Rectal smooth muscle tissue (tissue), 1 donor: Measurements from ENCODE around the gene SMARCB1.

ENCODE experiments used
- H3K27ac ChIP-seq: one replicate; pipeline ENCODE4 v1.7.0; 2013; ENCODE audit warnings: low read depth, low read length, inconsistent platforms
- H3K27me3 ChIP-seq: one replicate; pipeline ENCODE4 v1.7.0; 2013; ENCODE audit warnings: low read length; ENCODE audit not compliant: control insufficient read depth, insufficient read depth
- H3K36me3 ChIP-seq: one replicate; pipeline ENCODE4 v1.7.0; 2013; ENCODE audit warnings: low read length; ENCODE audit not compliant: control insufficient read depth, insufficient read depth
- H3K4me1 ChIP-seq: one replicate; pipeline ENCODE4 v1.7.0; 2013; ENCODE audit warnings: low read length; ENCODE audit not compliant: control insufficient read depth, insufficient read depth
- H3K4me3 ChIP-seq: one replicate; pipeline ENCODE4 v1.7.0; 2013; ENCODE audit warnings: low read length
- H3K9ac ChIP-seq: one replicate; pipeline ENCODE4 v1.7.0; 2013; ENCODE audit warnings: low read length

SMARCB1 gene

DNA sequence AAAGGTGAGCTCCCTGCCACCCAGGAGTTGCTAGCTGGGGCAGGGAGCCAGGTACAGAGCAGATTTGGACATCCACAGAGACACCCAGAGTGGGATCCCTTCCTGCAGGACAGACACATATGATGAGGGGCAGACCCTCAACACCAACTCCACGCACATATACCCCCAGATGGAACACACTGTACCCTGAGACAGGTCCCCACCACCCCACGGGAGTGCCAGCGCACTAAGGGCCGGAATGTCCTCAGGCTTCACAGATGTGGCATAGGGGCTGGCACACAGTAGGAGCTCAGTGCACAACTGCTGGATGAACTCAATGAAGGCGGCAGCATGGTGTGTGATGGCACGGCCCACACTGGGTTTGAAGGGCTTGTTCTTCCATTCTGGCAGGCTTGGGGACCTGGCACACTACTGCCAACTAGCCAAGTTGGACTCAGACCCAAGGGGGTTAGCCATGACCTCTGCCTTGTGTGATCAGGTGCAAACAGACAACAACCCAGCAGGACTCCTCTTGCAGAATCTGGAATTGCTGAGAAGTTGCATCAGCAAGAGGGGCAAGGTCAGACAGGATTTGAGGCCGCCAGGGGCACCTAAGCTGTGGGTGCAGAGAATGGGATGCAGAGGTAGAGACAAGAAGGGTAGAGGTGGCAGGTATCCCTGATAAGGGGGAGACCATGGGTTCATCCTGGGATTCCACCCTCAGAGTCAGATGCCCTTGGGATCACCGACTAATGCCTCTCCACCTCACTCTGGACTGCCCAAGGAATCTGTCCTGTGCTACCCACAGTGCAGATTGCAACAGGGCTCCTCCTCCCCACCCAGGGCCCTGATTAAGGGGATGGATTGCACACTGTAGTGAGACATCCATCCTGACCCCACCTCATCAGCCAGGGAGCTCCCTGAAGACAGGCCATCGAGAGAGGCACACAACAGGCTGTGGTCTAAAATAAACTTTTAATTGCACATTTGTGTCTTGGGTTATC lies 21.6 kb upstream of the SMARCB1 start:
- Histone ChIP-seq H3K4me1 (peaks cover 13% of the 10 kb centered on the region), H3K27ac (no peak overlapping the region), H3K9ac (no peak overlapping the region)

DNA sequence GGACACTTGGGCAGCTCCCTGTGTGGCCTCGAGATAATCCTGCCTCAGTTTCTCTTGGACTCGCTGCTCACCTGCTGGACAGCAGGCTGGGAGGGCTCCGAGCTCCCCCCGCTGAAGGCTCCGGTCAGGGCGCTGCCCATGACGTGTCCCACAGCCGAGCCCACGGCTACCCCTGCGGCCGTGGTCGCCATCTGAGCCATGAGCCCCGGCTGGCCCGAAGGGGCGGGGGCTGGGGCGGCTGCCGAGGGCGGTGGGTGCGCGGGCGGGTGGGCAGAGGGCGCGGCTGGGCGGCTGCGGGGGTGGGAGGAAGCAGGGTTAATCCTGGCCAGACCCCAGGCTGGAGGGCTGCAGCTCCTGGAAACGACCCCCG lies 19.5 kb upstream of the SMARCB1 start:
- Histone ChIP-seq H3K4me1 (peaks cover 16% of the 10 kb centered on the region), H3K27ac (peak overlapping the region; percentile 93), H3K36me3 (no peaks in the 10 kb centered on the region), H3K9ac (peak overlapping the region; percentile 88), H3K27me3 (no peaks in the 10 kb centered on the region), H3K4me3 (peak overlapping the region; percentile 81)

More for the DNA sequence above, 21.6 kb upstream of the SMARCB1 start:
- H3K4me3 ChIP-seq = no peak overlapping the region
- no peaks in the 10 kb centered on the region for H3K27me3 ChIP-seq
- no peaks in the 10 kb centered on the region for H3K36me3 ChIP-seq

DNA sequence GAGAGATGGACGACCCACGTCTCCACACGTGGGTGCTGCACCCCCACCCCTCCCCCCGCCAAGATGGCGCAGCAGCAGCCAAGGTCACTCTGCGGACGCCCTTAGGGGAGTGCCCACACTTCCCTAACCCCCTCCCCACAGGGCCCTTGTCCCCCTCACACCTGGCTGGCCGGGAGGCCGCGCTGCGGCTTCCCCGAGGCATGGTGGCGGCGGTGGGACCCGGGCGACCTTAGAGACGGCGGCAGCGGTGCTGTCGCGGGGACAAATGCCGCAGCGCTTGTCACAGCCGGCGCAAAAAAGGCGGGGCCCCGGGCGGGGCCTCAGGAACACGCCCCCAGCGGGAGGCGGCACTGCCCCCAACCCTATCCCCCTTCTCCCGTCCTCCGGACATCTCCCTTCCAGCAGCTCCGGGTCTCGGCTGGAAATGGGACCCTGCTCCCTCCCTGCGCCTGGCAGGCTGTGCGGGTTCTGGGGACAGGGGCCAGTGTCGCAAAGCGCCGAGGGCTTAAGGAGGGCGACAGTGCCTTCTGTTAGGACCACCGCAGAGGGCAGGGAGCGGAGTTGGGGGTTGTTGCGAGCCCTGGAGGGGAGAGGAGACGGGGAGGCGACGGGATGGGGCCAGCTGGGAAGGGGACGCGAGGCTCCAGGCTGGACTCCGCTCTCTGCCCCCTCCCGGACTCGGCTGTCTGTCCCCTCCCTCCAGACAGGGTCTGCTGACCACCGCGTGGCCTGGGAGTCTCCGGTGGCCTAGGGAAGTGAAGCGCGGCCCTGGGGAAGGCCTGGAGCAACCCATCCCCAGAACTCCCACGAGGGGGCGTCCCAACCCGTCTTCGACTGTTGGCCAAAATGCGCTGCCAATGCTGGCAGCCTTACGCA lies 18.9 kb upstream of the SMARCB1 start, which contains the start of gene CHCHD10:
Gene CHCHD10, minus strand, starts transcription at position 300 of the 876 bp plus-strand sequence. Its CDS starts 98 bp downstream, at position 202.
- Histone ChIP-seq H3K36me3 (no peaks in the 10 kb centered on the region), H3K27ac (peak within 1 kb of the TSS; percentile 93), H3K4me1 (peaks cover 18% of the 10 kb centered on the region), H3K27me3 (no peaks in the 10 kb centered on the region), H3K9ac (peak within 1 kb of the TSS; percentile 88), H3K4me3 (peak within 1 kb of the TSS; percentile 81)

DNA sequence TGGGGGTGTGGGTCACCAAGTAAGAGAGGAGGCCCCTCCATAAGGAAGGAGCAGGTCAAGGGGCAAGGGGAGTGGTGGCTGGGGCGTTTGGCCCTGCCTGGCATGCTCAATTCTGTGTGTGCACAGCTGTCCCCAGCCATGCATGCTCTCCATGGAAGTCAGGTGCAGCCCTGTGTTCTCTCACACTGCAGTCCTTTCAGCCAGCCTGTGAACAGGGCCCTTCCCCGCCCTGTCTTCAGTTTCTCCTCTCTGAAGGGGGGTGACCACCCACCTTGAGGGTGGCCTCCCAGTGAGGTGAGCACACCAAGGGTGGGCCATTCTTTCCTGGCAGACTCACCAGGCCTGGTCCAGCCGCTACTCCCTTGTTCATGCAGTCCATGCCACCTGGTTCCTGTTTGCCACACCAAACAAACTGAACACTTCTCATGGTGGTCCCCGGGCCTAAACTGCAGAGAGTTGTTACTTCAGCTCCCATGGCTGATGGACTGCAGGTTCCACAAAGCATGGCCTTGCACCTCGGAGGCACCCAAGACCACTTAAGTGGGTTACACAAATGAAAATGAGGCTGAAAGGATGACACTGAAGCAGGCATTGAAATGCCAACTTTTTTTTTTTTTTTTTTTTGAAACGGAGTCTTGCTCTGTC lies 17.3 kb upstream of the SMARCB1 start:
- no peak overlapping the region for H3K4me3 ChIP-seq
- H3K4me1 ChIP-seq = peaks cover 22% of the 10 kb centered on the region
- no peak overlapping the region for H3K27ac ChIP-seq
- H3K27me3 ChIP-seq = no peaks in the 10 kb centered on the region
- no peaks in the 10 kb centered on the region for H3K36me3 ChIP-seq
- no peak overlapping the region for H3K9ac ChIP-seq

DNA sequence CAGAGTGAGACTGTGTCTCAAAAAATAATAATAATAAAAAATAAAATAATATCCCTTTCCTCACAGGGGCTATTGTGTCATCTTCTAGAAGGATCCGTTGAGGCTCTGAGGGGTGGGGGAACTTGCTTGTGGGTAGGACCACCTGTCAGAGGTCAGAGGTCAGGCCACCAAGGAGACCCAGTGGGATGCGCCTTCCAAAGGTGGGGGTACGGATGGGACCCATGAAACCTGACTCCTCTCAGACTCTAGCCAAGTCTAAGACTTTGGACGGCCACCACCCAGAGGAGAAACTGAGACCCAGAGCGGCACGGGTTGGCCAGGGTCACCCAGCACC lies 14.5 kb upstream of the SMARCB1 start:
- H3K4me1 ChIP-seq = peaks cover 21% of the 10 kb centered on the region

DNA sequence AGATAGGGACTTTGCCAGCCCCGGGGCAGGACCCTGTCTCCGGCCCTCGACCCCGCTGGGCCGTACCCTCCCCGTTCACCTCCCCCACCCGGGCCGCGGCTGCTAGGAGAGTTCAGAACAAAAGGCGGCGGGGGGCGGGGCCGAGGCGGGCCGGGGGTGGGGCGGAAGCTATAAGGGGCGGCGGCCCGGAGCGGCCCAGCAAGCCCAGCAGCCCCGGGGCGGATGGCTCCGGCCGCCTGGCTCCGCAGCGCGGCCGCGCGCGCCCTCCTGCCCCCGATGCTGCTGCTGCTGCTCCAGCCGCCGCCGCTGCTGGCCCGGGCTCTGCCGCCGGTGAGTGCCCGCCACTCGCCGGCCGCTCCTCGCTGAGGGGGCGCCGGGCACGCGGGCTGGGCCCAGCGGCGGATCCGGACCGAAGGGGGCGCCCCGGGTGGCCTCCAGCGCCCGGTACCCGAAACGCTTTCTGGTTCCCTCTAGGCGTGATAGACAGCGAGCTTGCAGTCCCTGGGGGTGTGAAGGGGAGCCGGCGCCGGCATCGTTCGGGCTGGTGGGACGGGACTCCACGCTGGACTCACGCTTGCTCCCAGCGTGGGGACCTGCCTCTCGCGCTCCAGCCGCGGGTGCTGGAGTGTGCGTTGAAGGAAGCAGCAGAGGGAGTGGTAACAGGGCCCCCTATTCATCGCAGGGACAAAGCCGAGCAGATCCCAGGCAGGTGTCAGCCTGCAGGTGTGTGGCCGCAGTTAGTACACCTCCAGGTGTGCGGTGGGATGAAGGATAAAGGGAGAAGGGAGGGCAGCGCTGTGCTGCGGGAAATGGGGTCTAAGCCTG lies 13.9 kb upstream of the SMARCB1 start, which contains the start of gene MMP11:
Gene MMP11, plus strand, starts transcription at position 201 of the 825 bp plus-strand sequence. Its CDS starts 22 bp downstream, at position 223.
- H3K9ac ChIP-seq = peak within 1 kb of the TSS; percentile 43
- H3K4me1 ChIP-seq = peaks cover 21% of the 10 kb centered on the region
- H3K4me3 ChIP-seq = peak within 1 kb of the TSS; percentile 64
- no peaks in the 10 kb centered on the region for H3K36me3 ChIP-seq
- no peaks in the 10 kb centered on the region for H3K27me3 ChIP-seq
- H3K27ac ChIP-seq = peak within 1 kb of the TSS; percentile 77

More for the DNA sequence above, 14.5 kb upstream of the SMARCB1 start:
- H3K27ac ChIP-seq = peak overlapping the region; percentile 77
- H3K36me3 ChIP-seq = no peaks in the 10 kb centered on the region
- H3K27me3 ChIP-seq = no peaks in the 10 kb centered on the region
- H3K4me3 ChIP-seq = peak overlapping the region; percentile 58
- no peak overlapping the region for H3K9ac ChIP-seq

DNA sequence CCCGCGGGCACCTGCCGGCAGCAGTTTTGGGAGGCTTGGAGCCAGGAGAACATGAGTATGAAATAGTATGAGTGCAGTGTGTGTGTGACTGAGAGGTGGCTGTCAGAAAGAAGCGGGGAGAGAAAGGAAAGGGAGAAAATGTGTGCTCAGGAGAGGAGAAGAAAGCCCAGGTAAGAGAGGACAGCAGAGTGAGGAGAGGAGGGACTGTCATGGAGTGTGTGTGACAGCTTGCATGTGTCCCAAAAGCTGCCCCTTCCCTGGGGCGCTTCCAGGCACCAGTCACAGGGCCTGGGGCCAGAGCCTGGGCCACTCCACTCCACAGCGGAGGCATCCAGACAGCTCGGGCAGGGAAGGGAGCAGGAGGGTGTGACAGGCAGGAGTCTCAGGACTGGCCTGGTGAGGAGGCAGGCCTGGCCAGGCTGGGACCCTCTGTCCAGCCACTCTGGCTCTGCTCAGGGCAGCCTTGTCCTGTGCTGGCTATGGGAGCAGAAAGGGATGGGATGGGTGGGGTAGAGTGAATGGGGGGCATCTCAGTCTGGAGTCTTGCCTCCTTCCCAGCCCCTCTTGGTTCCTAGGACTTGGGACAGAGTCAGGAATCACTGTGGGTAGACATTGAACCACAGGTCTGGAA lies 13.2 kb upstream of the SMARCB1 start:
- peak overlapping the region; percentile 64 for H3K4me3 ChIP-seq
- H3K4me1 ChIP-seq = peaks cover 24% of the 10 kb centered on the region
- no peak overlapping the region for H3K27ac ChIP-seq
- H3K36me3 ChIP-seq = no peaks in the 10 kb centered on the region
- H3K9ac ChIP-seq = peak overlapping the region; percentile 43
- no peaks in the 10 kb centered on the region for H3K27me3 ChIP-seq

DNA sequence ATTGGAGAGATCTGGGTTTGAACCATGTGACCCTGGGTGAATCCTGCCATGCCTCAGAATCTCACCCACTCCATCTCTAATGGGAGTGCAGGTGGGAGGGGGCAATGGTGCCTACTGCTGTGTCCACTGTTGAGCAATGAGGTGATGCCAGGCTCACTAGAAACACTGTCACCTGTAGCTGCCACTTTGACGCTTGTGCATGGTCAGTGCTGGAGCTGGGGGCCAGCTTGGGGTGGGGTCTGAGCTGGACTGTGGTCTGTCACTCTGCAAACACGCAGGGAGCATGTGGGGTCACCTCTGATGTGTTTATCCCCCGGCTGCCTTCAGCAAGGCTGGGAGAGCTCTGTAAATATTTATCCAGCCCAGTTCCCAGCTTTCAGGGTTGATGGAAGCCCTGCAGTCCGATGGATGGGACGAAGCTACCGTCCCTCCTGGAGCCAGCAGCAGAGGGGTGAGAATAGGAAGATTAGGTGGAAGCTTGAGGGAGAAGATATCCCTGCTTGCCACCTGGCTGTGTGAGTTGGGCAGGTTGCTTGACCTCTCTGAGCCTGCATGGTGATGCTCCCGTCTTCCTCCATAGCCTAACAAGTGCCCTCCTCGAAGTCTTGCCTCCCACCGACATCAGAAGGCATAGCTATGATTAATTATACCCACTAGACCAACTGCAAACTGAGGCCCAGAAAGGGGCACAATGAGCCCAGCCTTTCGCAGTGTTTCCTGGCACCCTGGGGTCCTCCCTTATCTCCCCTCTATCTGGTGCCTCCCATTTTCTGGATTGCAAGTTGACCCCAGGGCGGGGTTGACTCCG lies 12.4 kb upstream of the SMARCB1 start:
- H3K4me1 ChIP-seq = peaks cover 22% of the 10 kb centered on the region
- no peak overlapping the region for H3K4me3 ChIP-seq
- no peak overlapping the region for H3K9ac ChIP-seq
- no peak overlapping the region for H3K27ac ChIP-seq
- no peaks in the 10 kb centered on the region for H3K27me3 ChIP-seq
- no peaks in the 10 kb centered on the region for H3K36me3 ChIP-seq

DNA sequence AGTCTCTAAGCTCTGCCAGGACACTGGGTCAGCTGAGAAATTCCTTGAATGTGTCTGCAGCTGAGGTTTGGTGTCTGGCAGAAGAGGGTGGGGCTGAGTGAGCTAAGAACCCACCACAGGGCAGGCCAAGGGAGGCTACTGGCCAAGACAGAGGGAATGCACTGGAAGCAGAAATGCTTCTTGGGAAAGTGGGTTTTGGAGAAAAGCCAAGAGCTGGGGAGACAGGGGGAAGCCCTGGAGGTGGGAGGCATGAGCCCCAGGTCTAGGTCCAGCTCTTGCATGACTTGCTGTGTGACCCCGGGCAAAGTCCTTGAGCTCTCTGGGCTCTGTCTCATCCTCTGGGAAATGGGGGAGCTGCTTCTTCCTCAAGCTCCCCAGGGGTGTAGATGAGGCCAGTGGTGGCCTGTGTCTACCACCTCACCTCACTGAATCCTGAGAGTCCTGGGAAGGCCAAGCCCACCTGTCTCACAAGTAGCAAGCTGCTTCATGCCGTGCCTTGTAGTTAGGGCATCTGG lies 11.8 kb upstream of the SMARCB1 start:
- Histone ChIP-seq H3K27me3 (no peaks in the 10 kb centered on the region), H3K27ac (no peak overlapping the region), H3K4me3 (no peak overlapping the region), H3K36me3 (no peaks in the 10 kb centered on the region), H3K9ac (no peak overlapping the region), H3K4me1 (peaks cover 19% of the 10 kb centered on the region)

DNA sequence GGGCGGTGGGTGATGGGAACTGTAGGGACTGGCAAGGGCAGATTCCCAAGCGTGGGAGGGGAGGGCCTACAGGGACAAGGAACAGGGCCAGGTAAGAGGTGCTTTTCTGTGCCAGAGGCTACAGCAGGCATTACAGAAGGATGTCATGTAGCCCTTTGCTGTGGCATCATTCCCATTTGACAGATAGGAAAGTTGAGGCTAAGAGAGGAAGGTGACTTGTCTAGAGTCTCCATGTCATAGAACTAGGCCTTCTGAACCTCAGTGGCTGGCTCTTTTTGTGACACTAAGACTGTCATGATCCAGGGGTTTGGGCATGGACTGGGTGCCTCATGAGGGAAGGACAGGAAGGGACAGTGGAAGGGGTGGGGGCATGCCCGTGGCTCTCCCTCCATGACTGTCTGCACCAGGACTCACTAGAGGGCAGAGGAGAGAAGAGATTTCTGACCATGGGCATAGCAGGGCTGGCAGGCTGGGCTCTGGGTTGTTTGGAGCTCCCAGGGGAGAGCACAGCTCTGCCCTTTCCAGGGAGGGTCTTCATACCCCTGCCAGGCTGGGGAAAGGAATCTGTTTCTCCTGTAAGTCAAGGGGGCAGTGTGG lies 10.9 kb upstream of the SMARCB1 start:
- H3K27me3 ChIP-seq = no peaks in the 10 kb centered on the region
- H3K36me3 ChIP-seq = no peaks in the 10 kb centered on the region
- peaks cover 19% of the 10 kb centered on the region for H3K4me1 ChIP-seq
- H3K27ac ChIP-seq = no peak overlapping the region
- H3K4me3 ChIP-seq = no peak overlapping the region
- no peak overlapping the region for H3K9ac ChIP-seq
